GM18511 (cell line): Measurements from ENCODE around the gene AIP.
"Not testable (repeated sequence)": the region's sequence is repeated elsewhere in the genome, so short reads cannot be mapped to it uniquely, and the experiment has no call there.

Experiments used
- ATAC-seq: cut with Tn5 transposase; IDR thresholded peaks from one replicate; pipeline ENCODE4 v1.9.1; 2021; ENCODE audit warnings: mild to moderate bottlenecking, moderate library complexity; ENCODE audit not compliant: unreplicated experiment

AIP gene

DNA sequence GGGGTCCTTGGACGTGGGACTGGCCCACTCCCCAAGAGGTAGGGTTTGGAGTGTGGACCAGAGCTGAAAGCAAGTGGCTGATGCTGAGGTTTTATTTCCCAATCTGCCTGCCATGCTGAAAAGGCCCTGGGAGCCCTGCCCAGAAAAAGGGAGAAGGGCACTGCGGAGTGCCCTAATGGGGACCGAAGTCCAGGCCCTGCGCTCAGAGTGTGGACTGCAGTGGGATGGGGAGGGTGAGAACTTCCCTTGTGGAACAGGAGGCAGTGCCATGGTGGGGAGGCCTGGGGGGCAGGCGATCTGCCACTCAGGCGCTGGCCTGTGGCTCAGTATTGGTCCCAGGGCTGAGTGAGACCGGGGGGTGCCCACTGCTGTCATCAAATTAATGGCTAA is 34.6 kb upstream of the AIP start:
- ATAC-seq = no peak

GRCh38 chr11:67449116-67449844 is 33.5 kb upstream of the AIP start:
- ATAC-seq = no peak

DNA sequence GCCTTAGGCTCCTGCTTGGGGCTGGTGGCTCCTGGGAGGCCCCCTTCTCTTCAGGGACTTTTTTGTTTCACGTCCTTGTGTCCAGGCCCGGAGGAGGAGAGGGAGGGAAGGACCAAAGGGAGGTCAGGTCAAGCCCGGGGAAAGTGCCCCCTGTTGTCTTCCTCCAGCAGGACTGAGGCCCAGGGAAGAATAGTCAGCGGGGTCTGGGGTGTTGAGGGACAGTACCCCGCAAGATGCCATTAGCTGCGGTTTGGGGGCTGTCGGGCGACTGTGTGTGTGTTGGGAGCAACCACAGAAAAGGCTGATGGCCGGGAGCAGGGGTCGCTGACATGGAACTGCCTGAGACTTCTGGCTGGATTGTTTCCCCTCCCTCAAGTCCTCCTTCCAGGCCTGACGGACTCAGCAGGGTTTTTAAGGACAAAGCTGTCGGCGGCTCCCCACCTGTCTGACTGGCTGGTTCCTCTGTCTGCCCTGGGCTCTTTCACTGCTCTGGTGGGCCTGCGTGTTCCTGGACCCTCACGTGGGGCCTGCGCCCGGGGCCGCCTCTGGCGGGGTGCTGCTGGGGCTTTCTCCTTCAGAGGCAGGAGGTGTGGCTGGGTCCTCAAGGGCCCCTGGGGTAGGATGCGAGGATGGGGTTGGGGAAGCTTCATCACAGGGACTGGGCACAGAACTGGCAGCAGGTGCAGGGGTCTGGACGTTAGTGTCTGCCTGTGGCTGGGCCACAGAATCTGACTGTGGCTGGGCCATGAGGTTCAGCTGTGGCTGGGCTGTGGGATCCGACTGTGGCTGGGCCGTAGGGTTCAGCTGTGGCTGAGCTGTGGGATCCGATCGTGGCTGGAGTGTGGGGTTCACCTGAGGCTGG is 31.8 kb upstream of the AIP start:
- no peak for ATAC-seq

DNA sequence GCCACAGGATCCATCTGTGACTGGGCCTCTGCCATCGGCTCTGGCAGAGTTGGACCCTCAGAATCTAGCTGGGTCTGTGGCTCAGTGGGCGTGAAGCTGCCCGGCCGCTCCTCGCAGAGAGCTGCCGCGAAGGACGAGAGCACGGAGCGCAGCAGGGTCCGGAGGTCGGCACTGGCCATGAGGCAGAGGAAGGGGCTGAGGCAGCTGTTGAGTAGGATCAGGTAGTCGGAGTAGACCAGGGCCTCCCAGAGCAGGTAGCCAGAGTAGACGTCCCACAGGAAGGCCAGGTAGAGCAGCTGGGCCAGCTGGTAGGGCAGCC is 31.2 kb upstream of the AIP start:
- no peak for ATAC-seq

- no peak for ATAC-seq
Observed at GRCh38 chr11:67452141-67452952, 30.5 kb upstream of the AIP start, which contains the start of gene GPR152. Gene GPR152 (minus strand): TSS chr11:67452729. CDS start chr11:67452724, 5 bp downstream.

DNA sequence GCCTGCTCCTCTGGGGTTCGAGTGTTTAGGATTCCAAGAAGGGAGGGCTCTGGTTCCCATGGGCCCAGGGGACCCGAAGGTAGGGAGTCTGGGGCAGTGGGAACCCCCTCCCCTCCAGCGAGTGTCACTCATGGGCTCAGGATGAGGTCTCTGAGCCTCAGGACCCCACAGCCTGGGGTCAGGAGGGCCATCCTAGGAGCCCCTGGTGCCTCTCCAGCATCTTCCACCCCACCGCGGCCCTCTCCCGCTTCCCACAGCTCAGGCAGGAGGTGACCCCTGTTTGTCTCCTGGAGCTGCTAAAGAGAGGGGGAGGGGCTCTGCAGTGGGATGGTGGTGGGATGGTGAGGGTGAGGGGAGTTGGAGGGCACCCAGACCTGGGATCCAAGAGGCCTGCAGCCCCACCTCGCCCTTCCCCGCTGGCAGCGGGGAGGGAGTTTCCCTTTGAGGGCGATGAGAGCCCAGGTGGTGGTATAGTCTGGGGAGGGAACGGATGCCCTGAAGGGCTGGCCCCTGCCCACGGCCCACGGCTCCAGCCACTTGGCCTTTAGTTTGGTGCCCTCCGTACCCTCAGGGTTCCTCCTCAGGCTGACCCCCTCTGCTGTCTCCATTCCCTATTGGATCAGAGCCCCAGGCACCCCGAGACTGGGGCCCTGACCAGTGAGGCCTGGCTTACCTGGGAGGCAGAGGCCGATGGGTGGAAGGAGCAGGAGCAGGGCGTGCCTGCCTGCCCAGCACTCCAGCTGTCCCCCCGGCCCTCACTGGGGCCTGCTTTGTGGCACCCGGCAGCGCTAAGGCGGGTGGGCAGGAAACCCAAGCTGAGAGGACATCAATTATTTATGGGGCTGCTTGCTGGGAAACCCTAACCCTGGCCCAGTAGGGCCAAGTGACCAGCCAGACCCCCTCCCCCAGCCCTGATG is 28.8 kb upstream of the AIP start:
- no peak for ATAC-seq

DNA sequence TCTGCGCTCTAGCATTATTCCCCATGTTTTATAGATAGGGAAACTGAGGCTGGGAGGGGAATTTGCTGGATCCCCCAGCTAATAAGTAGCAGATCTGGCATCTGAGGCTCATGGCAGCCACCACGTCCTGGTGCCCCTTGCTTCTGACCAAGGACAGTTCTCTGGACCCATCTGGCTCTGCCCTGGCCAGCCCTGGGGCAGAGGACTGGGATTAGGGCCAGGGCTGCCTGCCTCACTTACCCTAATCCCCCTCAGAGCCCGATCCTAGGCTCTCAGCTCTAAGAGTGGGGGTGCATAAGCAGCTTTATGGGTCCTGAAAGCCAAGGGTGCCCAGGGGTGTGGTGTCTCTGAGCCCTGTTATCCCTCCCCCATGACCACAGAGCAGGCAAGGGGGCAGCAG is 27.8 kb upstream of the AIP start, which contains the start of gene CABP4:
CABP4 (plus strand) TSS at position 301 of the 400 bp plus-strand sequence; CDS start at position 371, 70 bp downstream.
- no peak for ATAC-seq

- no peak for ATAC-seq
Observed at GRCh38 chr11:67456068-67456705, 26.6 kb upstream of the AIP start.

DNA sequence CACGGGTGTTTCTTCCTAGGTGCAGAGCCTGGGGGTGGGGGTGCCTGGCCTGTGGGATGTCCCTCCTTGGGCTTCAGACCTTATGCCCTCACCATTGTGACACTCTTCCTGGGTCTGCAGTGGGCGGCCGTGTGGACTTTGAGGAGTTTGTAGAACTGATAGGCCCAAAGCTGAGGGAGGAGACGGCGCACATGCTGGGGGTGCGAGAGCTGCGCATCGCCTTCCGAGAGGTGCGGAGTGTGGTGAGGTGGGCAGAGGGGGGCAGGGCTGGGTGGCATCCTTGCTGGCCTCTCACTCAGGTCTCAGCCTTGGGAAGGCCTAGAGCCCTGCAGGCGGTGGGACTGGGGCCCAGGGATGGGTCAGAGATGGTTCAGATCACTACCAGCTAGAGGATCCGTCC is 25.4 kb upstream of the AIP start:
- ATAC-seq = no peak

DNA sequence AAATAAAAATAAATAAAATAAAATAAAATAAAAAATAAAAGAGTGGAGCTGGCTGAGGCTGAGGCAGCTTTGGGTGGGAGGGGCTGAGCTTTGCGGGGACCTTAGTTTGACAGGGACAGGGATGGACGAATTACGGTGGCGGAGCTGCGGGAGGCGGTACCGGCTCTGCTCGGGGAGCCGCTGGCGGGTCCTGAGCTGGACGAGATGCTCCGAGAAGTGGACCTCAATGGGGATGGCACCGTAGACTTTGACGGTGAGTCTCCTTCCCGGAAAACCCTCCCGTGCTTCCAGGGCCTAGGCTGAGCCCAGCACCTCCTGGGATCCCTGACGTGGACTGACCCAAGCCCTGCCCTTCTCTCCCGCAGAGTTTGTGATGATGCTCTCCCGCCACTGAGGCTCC is 24.6 kb upstream of the AIP start:
- ATAC-seq = no peak

- ATAC-seq = no peak
Observed at GRCh38 chr11:67463186-67463585, 19.6 kb upstream of the AIP start.

DNA sequence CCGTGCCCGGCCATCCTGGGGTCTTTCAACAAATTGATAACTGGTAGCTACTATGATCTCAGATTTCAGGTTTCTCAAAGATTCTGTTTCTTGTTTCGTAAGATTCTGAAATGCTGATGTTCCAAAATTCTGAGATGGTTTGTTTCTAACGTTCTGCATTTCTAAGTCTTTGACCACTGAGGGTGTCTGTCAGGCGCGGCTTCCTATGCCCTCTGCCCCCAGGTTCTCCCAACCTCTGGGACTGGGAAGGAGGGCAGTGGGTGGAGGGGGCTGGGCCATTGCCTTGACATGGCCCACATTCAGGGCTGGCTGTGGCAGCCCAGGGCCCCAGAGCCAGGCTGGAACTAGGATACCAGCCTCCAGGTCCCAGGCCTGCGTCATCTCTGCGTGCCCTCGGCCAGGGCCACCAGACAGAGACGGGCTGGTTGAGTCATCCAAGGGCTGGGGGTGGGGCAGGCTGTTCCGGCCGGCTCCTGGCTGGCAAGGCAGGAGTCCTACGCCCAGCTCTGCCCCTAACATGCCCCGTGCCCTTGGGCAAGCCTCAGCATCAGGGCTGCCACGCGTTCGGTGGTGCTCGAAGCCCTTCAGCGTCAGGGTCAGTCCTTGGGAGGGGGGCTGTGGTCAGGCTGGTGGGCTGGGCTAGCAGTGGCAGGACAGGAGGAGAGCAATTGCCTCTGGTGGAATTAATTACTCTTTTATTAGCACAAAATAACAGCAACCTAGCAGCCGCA is 19.0 kb upstream of the AIP start:
- no peak for ATAC-seq

DNA sequence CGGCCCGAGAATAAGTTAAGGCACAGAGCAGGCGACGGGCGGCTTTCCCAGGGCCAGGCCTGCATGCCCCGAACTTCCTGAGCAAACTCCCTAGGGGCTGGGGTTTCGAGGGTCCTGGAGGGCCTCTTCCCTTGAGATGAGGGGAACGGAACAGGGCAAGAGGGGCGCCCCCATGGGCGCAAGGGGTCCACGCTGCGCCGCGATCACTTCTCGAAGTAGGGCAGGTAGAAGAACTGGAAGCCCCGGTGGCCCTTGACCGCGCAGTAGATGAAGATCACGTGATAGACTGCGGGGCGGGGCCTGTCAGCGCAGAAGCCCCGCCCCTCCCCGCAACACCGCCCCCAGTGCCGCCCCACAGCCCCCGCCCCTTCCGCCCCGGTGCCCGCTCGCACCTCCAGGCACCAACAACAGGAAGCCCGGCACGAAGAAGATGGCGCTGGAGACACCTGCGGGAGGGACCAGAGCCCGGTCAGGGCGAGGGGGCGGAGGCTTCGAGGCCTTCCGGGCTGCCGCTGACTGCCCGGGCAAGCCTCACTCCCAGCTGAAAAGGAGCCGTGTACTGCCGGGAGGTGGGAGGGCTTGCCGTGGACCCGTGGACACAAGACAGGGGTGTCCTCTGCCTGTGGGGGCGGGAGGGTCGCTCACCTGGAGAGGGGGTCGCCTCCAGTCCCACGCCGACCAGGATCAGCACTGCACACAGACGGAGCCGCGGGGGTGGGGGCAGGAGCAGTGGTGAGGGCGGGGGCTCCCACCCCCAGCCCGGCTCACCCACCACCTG is 18.2 kb upstream of the AIP start:
- ATAC-seq = peak; percentile 60

DNA sequence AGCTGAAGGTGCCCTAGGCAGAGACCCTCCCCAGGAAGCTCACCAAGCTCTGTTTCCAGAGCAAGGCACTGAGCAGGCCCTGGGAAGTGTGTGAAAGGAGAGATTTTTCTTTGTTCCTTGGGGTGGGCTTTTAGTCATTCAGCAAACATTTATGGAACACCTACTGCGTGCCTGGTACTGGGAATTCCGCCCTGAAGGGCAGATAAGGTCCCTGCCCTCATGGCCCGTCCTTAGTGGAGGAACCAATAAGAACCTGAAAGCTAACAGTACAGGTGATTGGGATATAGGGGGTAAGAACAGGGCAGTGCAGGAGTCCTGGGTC is 17.7 kb upstream of the AIP start:
- ATAC-seq = no peak

DNA sequence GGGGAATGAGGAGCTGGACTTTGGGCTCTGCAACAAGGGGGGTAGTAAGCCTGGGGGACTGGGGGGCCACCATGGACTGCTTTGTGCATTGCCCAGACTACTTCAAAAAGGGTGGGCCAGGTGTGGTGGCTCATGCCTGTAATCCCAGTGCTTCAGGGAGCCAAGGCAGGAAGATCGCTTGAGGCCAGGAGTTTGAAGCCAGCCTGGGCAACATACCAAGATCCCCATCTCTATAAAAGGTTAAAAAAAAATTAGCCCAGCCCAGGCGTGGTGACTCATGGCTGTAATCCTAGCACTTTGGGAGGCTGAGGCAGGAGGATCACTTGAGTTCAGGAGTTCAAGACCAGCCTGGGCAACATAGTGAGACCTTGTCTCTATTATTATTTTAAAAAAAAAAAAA is 17.3 kb upstream of the AIP start:
- ATAC-seq = not testable (repeated sequence)

DNA sequence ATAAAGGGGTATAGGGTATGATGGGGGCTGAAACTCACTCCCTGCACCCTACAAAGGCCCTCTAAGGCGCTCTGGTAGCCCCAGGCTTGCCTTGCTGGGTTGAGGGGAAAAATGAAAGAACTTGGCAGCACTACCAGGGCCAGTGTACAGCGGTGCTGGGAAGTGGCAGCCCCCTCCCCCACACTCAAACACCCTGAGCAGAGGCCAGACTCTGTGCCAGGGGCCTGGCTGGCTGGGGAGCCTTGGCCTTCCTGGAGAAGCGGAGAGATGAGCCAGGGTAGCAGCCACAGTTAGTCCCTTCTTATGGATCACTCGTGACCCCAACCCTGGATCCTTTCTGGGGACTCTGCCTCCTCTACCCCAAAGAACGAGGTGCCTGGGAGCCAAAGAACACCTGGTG is 16.5 kb upstream of the AIP start:
- no peak for ATAC-seq

DNA sequence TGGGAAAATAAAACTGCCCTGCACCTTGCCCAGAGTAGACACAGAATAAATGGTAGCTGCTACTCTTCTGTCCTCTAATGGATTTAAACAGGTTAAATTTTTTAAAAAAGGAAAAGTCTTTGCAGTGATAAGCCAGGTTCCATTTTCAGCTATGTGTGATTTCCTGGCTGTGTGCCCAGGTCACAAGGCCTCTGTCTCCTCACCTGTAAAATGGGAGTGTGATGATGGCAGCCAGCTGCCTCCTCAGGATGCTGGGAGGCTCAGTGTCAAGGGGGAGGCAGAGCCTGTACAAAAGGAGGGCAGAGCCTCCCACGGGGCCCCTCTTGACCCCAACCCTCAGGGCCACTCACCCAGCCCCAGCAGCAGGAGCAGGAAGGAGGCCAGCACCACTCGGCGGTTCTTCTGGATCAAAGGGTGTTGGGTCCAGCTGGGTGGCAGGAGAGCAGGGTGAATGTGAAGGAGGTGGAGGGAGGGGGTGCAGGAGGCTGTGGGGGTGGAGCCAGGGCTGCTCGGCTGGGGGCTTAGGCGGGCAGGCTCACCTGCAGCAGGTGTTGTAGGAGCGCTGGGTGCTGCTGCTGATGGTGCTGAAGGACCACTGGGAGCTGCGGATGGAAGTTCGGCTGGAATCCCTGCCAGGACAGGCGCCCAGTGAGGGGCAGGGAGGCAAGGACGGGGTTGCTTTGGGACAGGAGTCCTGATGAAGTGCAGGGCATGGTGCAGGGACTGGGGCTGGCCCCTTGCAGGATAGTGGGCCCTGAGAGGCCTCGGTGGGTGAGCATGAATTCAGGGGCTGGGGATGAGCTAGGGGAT is 15.7 kb upstream of the AIP start:
- ATAC-seq = no peak

DNA sequence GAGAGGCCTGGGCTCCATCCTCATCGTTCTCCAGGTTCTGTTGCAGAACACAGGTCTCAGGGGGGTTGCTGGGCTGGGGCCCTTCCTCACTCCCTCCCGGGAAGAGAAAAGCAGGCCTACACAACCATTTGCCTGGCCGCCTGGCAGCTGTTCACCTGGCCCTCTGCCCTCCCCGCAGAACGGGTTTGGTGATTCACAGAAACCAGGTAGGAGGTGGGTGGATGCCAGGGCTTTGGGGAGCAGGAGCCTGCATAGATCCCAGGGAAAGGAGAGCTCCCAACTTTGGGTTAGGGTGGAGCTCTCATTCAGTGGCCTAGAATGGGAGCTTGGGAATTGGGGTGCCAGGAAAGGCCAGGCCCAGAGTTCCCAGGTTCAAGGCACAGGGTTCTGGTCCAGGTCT is 14.8 kb upstream of the AIP start:
- ATAC-seq = no peak
